SK-N-MC (cell line): ENCODE measurements around the gene SLCO2B1.

Experiments used
- DNase-seq: peaks from one replicate; pipeline ENCODE4 v3.0.0-alpha.2; 2011; ENCODE audit warnings: low read depth, low spot score
- H3K27ac ChIP-seq: fragments of 200-600 bp; sonication (generic); 2 replicates; pipeline ENCODE4 v1.5.1; 2016; ENCODE audit warnings: mixed run types
- H3K36me3 ChIP-seq: fragments of 200-600 bp; sonication (generic); 2 replicates; pipeline ENCODE4 v1.6.1; 2017; ENCODE audit warnings: antibody characterized with exemption, low read length, mixed read lengths; ENCODE audit not compliant: insufficient read depth
- H3K4me3 ChIP-seq: fragments of 200-600 bp; sonication (generic); 2 replicates; pipeline ENCODE4 v1.5.1; 2016
- H3K9ac ChIP-seq: fragments of 200-600 bp; sonication (generic); 2 replicates; pipeline ENCODE4 v1.8.0; 2017; ENCODE audit warnings: mixed run types, mixed read lengths; ENCODE audit not compliant: insufficient read length
- H3K9me3 ChIP-seq: fragments of 200-600 bp; sonication (generic); 2 replicates; pipeline ENCODE4 v1.6.1; 2017; ENCODE audit warnings: low read depth, mild to moderate bottlenecking, antibody characterized with exemption, low read length, moderate library complexity, mixed read lengths
- EZH2 ChIP-seq: fragments of 200-600 bp; sonication (generic); IDR thresholded peaks from one replicate; pipeline ENCODE4 v1.6.1; 2017; ENCODE audit warnings: antibody characterized with exemption
- FOXP2 ChIP-seq: optimal IDR thresholded peaks from 2 replicates; pipeline ENCODE3; 2011; ENCODE audit warnings: mild to moderate bottlenecking, moderate library complexity; ENCODE audit not compliant: insufficient read depth; ENCODE audit errors: extremely low read length, control extremely low read depth
- POLR2AphosphoS5 ChIP-seq: IDR thresholded peaks from 2 replicates; pipeline ENCODE4 v1.6.1; 2012; ENCODE audit warnings: mild to moderate bottlenecking, low read depth, low read length, borderline replicate concordance

The SLCO2B1 gene

GRCh38 chr11:75165721-75166120, 14.8 kb downstream of the SLCO2B1 start:
- H3K36me3 ChIP-seq: no peaks in the 10 kb centered on the region
- DNase-seq: no peak
- no peaks in the 10 kb centered on the region for H3K9me3 ChIP-seq
- H3K27ac ChIP-seq: no peak overlapping the region
- TF ChIP-seq FOXP2 (no peak), POLR2AphosphoS5 (no peak), EZH2 (no peak)
- no peak overlapping the region for H3K9ac ChIP-seq
- H3K4me3 ChIP-seq: no peak overlapping the region

- Histone ChIP-seq H3K27ac (no peak overlapping the region), H3K9ac (no peak overlapping the region), H3K36me3 (no peaks in the 10 kb centered on the region), H3K4me3 (no peak overlapping the region), H3K9me3 (no peaks in the 10 kb centered on the region)
- no peak for TF ChIP-seq FOXP2
- no peak for TF ChIP-seq EZH2
- no peak for TF ChIP-seq POLR2AphosphoS5
- no peak for DNase-seq
Observed at GRCh38 chr11:75166791-75167190, 15.9 kb downstream of the SLCO2B1 start.

- Histone ChIP-seq H3K27ac (no peak overlapping the region), H3K9me3 (no peaks in the 10 kb centered on the region), H3K4me3 (no peak overlapping the region), H3K9ac (no peak overlapping the region), H3K36me3 (no peaks in the 10 kb centered on the region)
- no peak for DNase-seq
- TF ChIP-seq FOXP2: no peak
- TF ChIP-seq EZH2: no peak
- TF ChIP-seq POLR2AphosphoS5: no peak
Observed at GRCh38 chr11:75167617-75168016, 16.7 kb downstream of the SLCO2B1 start.

- DNase-seq: no peak
- H3K36me3 ChIP-seq: no peaks in the 10 kb centered on the region
- H3K9ac ChIP-seq: no peak overlapping the region
- no peaks in the 10 kb centered on the region for H3K9me3 ChIP-seq
- no peak overlapping the region for H3K27ac ChIP-seq
- H3K4me3 ChIP-seq: no peak overlapping the region
- TF ChIP-seq EZH2: no peak
- TF ChIP-seq FOXP2: no peak
- TF ChIP-seq POLR2AphosphoS5: no peak
Observed at GRCh38 chr11:75169101-75169885, 18.4 kb downstream of the SLCO2B1 start.

- Histone ChIP-seq H3K4me3 (no peak overlapping the region), H3K36me3 (no peaks in the 10 kb centered on the region), H3K9me3 (no peaks in the 10 kb centered on the region), H3K27ac (no peak overlapping the region), H3K9ac (no peak overlapping the region)
- TF ChIP-seq FOXP2: no peak
- TF ChIP-seq POLR2AphosphoS5: no peak
- no peak for DNase-seq
Observed at GRCh38 chr11:75170516-75171201, 19.8 kb downstream of the SLCO2B1 start.

- H3K9me3 ChIP-seq: no peaks in the 10 kb centered on the region
- DNase-seq: no peak
- TF ChIP-seq POLR2AphosphoS5: no peak
- no peak for TF ChIP-seq EZH2
- TF ChIP-seq FOXP2: no peak
- H3K4me3 ChIP-seq: no peak overlapping the region
- no peaks in the 10 kb centered on the region for H3K36me3 ChIP-seq
- H3K9ac ChIP-seq: no peak overlapping the region
- no peak overlapping the region for H3K27ac ChIP-seq
Observed at GRCh38 chr11:75173336-75173735, 22.4 kb downstream of the SLCO2B1 start.

- Histone ChIP-seq H3K4me3 (no peak overlapping the region), H3K9me3 (no peaks in the 10 kb centered on the region), H3K36me3 (no peaks in the 10 kb centered on the region), H3K27ac (no peak overlapping the region), H3K9ac (no peak overlapping the region)
- DNase-seq: no peak
- TF ChIP-seq EZH2 (no peak), POLR2AphosphoS5 (no peak), FOXP2 (no peak)
Observed at GRCh38 chr11:75174781-75175370, 24.0 kb downstream of the SLCO2B1 start.

GRCh38 chr11:75182664-75183063, 31.8 kb downstream of the SLCO2B1 start:
- H3K27ac ChIP-seq: no peak overlapping the region
- H3K9ac ChIP-seq: no peak overlapping the region
- H3K4me3 ChIP-seq: no peak overlapping the region
- H3K9me3 ChIP-seq: no peaks in the 10 kb centered on the region
- no peak for TF ChIP-seq FOXP2
- no peak for TF ChIP-seq POLR2AphosphoS5
- no peak for TF ChIP-seq EZH2
- H3K36me3 ChIP-seq: no peaks in the 10 kb centered on the region
- no peak for DNase-seq
